NCI-H2227 (cell line): ENCODE measurements around the gene PRKG1.
"Not testable (repeated sequence)": the region's sequence is repeated elsewhere in the genome, so short reads cannot be mapped to it uniquely, and the experiment has no call there.

Source experiments
- DNase-seq: peaks from one replicate; lab custom pipeline; 2025; ENCODE audit not compliant: unreplicated experiment; lab: John Stamatoyannopoulos, UW

The PRKG1 gene

DNA sequence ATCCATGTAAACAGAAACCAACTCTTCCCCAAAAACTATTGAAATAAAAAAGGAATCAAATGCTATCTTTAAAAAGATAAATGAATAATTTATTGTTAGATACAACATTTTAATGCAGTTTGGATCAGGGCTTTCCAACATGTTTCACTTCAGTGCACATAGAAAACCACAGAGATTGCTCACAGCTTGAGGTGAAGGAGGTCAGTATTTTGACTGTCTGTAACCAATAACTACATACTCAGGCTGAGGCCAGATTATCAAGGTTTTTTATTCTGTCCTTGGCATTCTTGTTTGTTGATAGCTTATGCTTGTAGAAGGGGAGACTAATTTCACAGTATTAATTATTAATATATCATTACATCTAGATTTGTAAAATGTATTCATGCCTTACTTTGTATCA is 195.5 kb downstream of the PRKG1 start:
- no peak for DNase-seq

DNA sequence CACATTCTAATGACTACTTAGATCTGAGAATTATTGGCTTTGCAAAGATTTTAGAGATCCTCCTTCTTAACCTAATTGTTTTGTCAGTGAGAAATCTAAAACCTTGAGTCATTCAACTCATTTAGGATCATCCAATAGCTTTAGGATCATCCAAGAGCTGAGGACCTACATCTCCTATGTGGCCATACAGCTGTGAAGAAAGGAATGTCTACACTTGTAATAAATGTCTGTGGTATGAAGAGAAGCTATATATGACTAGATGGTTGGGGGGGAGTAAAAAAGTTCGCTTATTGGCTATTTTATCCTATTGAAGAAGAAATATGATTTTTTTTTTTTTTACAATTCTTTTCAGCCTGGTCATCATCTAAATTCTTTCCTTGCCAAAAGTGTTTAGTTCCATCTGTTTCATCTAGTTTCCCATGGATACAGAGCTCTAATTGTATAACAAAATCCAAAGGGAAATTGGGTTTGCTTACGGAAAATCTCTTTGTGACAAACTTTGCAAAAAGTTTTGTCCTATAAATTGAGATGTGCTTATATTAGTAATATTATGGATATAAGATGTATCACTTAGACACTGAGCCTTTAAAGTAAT is 196.7 kb downstream of the PRKG1 start:
- DNase-seq: no peak

DNA sequence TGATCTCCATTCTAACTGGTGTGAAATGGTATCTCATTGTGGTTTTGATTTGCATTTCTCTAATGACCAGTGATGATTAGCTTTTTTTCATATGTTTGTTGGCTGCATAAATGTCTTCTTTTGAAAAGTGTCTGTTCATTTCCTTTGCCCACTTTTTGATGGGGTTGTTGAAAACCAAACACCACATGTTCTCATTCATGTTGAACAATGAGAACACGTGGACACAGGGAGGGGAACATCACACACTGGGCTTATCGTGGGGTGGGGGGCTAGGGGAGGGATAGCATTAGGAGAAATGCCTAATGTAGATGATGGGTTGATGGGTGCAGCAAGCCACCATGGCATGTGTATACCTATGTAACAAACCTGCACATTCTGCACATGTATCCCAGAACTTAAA is 197.8 kb downstream of the PRKG1 start:
- not testable (repeated sequence) for DNase-seq

DNA sequence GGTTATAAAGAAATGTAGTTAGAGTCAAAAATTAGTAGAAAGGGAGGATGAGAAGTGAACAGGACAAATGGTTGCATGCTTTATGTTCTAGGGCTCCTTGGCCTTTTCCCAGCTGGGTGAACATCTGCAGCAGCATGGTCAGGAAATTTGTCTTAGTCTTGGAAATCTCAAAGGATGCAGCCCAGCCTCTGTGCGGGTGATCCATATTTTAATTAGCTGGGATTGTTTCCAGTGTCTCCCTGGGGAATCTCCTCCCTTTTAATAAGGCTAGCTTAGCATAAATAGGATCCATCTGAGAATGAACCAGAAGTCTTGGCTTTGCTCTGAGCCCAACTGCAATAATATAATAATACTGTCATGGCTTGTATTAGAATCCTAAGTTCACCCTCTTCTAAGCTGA is 198.3 kb downstream of the PRKG1 start:
- no peak for DNase-seq

DNA sequence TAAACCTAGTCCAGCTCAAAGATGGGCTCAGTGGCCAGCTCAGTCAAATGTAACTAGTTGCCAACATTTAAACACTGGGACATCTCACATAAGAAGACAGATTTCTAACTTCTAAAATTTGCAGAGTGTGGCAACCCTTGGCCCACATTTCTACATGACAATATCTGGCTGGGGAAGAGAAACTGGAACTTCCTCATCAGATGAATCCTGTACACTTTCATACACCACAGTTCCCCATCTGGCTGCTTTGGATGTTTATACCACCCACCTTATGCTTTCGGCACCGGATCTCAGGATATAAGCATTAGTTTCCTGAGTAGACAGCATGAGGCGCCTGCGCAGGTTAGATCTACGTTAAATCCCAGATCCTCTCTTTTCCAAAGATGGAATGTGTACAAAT is 199.3 kb downstream of the PRKG1 start:
- DNase-seq: no peak

DNA sequence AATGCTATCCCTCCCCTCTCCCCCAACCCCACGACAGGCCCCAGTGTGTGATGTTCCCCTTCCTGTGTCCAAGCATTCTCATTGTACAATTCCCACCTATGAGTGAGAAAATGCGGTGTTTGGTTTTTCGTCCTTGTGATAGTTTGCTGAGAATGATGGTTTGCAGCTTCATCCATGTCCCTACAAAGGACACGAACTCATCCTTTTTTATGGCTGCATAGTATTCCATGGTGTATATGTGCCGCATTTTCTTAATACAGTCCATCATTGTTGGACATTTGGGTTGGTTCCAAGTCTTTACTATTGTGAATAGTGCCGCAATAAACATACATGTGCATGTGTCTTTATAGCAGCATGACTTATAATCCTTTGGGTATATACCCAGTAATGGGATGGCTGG is 201.8 kb downstream of the PRKG1 start:
- DNase-seq: not testable (repeated sequence)

DNA sequence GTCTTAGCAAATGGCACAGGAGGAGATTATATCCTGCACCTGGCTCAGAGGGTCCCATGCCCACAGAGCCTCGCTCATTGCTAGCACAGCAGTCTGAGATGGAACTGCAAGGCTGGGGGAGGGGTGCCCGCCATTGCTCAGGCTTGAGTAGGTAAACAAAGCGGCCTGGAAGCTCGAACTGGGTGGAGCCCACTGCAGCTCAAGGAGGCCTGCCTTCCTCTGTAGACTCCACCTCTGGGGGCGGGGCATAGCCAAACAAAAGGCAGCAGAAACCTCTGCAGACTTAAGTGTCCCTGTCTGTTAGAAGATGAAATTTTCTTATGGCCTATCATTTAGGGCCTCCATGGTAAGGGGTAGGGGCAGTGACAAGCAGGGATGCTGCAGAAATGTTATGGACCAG is 207.1 kb downstream of the PRKG1 start:
- DNase-seq: not testable (repeated sequence)

DNA sequence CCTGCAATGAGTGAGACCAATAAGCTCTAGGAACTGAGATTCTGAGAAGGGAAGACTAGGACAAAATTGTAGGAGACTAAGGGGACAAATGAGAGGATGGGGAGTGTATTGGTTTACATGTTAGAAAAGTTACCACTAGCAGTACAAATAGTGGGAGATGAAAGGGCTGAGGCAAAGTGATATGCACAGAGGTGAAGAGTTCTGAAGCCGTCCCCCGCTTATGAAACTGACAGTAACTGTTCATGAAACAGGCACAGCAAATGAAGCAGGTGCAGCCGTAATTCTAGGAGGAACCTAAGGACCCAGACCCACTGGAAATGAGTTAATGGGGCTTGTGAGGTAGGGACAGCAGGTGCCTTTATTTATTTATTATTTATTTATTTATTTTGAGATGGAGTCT is 211.3 kb downstream of the PRKG1 start:
- DNase-seq: no peak

DNA sequence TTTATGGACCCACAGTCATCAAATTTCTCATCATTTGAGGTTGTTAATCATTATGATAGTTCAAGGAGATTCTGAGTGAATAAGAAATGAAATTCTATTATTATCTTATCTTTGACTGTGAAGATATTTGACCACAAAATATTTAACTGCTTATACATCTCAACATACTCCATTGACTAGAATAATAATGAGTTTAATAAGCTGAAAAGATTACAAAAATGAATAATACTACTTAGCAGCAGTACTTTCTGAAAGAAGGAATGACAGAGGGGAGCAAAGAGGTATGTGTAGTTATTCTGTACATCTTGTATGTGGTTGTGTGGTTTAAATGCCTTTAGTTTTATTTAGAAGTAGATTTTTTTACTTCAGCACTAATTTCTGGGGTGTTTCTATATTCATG is 214.2 kb downstream of the PRKG1 start:
- DNase-seq: no peak

DNA sequence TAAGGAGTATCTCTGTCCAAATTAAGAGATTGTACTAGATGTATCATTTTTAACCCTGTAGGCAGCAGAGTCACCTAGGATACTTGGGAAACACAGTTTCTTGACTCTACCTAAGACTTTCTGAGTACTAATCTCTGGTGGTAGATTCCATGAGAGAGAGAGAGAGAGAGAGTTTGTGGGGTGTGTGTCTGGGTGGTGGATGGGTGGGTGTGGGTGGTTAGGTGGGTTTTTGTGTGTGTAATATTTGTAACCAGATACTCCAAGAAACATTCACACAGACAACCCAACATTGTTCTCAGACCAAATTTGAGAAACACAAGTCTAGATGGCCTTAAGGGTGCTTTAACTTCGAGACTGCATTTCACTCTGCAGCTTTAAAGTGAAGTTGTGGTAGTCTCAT is 215.2 kb downstream of the PRKG1 start:
- DNase-seq: no peak

DNA sequence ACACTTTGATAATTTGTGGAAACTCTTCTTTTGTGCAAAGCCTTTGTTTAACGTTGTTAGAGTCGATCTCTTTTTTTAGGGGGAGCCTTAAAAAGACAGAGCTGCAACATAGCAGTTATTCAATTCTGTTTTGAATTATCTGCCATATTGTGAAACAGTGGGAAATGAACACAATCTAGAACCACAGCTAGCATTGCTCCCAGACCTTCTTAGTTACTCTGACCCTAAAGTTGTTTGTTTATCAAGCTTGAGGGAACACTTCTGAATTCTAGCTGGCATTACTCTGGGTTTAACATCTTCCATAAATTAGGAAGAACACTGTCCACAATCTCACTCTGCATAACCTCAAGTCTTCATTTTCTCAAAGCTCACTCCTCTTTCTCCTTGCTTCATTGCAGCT is 217.7 kb downstream of the PRKG1 start:
- no peak for DNase-seq

DNA sequence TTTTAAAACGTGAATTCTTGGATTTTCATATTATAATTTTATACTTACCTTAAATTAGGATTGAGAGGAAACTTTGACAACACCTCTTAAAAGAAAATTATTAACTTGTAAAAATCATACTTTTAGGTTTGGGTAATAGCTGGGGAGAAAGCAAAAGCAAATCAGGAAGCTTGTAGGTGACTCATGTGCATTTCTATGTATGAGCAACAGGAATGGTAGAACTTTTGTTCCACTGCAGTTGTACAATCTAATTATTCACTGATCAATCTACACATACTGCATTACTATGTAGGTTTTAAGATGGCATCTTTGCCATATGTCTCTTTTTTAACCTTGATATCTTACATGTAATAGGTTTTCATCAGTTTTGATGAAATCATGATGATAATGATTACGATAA is 223.2 kb downstream of the PRKG1 start:
- no peak for DNase-seq

DNA sequence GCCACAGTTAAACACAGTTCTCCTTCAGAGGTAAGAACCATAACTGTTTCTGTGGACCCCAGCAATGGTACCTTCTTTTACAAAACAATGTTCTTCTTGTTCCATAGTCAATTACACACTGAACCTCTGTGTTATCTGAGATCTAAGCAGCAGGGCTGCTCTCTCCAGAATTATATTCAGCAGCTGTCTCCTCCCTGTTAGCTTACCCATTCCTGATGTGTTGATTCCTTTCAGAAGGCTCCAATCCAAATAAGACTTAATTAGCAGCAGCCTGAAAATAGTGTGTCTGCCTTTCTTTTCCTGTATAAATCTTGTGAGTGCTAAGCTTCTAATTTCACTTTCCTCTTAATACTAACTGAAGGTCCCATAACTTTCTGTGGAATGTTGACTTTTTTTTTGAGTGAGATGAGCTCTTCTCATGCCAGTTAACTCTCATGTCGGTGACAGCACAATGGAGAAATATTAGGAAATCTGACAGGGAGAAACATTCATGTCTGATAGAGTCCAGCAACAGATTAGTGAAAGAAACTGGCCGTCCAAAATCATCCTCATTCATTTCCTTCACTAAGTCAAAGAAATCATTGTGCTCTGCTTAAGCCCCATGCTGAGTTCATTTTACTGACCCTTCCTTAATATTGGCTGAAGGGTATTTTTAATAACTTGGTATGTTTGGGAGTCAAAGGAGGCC is 226.5 kb downstream of the PRKG1 start:
- no peak for DNase-seq

DNA sequence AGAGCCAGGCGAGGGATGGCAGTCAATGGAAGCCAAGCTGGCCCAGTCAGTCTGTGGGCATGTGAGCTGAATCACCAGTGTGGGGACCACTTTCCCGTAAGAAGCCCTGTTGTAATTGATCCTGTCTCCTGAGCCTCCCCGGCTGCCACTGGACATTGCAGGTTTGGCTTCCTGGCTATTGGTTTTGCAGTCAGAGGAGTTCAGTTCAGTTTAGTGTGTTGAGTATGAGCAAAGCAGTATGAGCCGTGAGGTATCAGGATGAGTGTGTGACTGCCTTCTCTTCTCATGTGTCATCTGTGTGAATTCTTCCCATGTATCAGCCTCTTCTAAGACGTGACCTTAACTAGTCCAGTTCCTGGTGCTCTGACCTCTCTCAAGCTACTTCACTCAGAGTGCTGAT is 227.4 kb downstream of the PRKG1 start:
- no peak for DNase-seq

DNA sequence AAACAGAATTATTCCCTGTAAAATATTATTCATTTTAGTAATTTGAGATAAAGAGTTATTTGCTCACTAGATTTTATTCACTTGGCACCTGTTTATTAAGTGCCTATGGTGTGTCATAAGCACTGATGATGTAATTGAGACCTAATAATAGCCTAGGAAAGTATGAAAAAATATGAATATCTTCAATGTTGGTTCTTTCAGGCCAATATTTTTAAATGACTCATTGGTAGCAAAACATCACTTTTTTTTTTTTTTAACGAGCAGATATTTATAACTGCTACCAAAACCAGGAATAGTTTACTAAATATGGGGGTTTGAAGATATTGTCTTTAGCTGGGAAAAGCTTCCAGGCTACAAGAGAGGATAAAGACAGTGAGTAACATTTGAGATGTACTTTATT is 228.0 kb downstream of the PRKG1 start:
- DNase-seq: no peak

DNA sequence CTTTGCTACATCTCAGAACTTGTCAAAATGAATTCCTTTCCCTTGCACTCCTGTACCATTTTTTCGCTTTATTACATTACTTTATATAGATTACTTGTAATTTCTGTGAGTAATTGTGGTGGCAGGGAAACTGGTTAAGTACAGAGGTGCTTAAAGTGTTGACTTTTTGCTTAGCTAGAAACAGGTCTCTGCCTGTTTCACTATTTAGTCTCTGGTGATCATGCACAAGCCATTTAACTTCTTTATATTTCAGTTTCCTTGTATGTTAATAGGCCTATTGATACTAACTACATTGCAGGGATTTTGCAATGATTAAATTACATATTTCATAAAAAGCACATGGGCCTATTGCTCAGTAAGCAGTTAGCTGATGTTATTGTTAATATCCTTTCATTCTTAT is 233.8 kb downstream of the PRKG1 start:
- DNase-seq: no peak

DNA sequence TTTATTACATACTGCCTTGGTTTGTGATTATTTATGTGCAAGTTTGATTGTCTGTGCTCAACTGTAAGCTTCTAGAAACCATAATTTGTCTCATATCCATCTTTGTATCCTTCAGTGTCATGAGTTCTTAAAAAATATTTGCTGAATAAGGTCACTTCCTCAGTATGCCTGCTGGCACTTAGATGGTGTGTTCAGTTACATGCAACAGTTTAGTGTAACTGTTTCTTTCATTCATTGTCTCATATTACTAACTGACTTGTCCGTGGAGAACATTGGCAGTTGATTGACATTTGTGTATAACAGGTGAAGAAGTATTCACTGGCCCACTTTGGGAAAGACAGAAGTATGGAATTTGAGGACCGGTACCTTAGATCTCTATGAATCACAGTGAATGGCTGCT is 236.9 kb downstream of the PRKG1 start:
- DNase-seq: no peak

DNA sequence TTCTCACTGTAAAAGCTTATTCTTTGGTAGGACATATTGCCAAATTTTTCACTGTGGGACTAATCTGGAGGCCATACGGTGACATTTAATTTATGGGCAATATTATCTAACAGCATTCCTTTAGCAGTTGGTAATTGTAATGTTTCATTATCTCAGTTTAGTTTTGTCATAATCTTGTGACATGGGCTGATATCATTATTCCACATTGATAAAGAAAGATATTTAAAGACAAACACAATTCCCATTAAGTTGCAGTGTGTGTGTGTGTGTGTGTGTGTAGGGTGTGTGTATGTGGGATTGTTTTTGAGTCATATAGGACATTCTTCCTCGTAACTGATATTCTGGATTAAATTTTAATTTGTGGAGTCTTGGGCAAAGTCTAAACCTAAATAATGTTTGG is 238.5 kb downstream of the PRKG1 start:
- DNase-seq: no peak

DNA sequence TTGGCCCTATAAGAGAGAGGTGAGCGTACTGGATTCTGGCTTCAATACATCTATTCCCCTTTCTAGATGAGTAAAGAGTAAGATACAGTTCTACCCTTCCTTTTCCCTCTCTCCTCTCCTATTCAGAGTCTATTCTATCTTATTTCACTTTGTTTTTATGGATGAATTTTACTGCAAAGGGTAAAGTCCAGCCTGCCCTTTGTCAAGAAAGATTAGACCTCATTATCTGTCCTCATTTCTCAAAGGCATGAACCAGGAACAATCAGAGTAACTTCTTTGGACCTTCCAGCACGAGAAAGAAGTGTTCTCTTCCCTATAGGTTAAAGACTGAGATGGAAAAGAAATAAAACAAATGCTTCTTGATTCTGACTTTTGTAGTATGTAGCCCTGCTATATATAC is 239.0 kb downstream of the PRKG1 start:
- no peak for DNase-seq

DNA sequence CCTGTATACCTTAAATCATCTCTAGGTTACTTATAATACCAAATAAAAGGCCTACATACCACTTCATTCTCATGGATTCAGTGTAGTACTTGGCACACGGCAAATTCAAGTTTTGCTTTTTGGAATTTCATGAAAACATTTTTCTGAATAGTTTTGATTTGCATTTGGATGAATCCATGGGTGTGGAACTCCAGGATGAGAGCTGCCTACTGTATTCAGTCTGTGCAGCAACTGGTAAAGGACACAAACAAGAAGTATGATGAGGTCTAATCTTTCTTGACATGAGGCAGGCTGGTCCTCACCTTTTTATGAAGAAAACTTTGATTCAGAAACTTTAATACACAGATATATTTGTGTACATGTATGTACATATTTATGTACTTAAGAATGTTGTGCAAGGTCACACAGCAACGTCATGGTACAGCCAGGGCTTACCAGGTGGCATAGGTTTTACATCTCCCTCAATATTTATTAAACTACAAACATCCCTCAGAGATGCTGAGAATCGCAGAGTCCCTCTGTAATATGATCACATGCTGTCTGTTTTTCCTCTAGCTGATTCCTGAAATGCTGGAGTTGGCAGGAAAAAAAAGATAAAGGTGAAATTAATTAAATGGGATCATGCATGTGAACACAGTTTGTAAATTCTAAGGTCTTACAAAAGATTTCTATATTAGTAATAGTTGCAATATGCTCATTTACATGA is 239.6 kb downstream of the PRKG1 start:
- DNase-seq: no peak

DNA sequence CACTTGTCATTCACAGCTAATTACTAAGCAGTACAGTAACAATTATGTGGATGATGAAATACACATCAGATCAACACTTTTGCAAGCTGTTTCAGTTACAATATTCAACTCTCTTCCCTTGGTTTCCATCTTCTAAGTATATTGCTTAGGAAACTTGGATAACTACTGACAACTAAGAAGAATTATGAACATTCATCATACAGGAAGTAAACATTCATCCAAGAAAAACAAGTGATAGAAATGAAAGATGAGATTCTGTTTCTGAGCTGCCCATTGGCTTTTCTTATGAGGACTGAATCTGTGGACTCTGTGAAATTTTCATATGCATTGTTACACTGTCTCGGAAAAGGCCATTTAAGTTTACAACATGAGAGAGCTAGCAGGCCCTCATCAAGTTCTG is 240.2 kb downstream of the PRKG1 start:
- no peak for DNase-seq

DNA sequence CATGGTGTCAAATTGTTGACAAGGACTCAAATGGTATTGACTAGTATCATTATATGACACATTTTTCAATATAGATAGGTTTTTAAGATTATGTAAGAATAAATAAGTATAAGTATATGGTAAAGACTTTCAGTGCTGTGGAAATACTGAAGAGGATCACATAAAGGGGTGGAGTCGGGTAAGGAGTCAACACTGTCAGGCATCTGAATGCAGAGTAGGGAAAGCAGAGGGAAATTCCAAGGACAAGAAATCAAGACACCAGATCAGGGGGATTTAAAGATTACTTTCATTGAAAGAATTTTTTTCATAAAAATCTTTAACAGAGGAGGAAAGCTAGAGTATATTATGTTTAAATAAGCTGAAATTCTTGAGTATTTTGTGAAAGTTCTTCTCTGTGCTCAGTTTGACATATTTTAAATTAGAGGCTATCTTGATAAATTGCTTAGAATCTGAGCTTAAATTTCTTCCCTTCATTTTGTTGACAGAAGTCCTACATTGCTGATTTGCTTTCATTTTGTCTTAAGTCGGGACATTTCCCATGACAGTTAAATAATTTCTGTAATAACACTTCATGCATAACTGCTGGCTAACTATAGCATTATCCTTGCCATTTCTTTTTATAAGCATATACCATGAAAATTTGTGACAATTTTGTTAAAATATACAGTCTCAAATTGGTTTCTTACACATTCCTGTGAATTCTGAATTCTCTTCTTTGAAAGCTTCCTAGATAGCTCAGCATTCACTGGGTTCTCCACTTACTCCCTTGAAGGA is 244.3 kb downstream of the PRKG1 start:
- DNase-seq: no peak
